Measurements from ENCODE around the gene NUAK1. TPM values are rescaled to one million over a fixed set of nuclear protein-coding genes. Genes with fewer than 3 reads are reported as not detected.

The NUAK1 gene
- polyA plus RNA-seq, 1 experiment, result 8.3 TPM

GRCh38 chr12:106113824-106114446, 24.8 kb downstream of the NUAK1 start:
- TF ChIP-seq CTCF (IDR thresholded peaks at IDR 0.05; ENCODE audit: low read depth, low read length), result no peak
- H3K9me3 ChIP-seq (ENCODE audit: control insufficient read depth, insufficient read depth, low read length), result no peaks in the 10 kb centered on the region
- ChIA-PET POLR2A (no interaction called here), CTCF (interaction anchor here (1.2 to 2.0 kb wide), 2 partner anchors 22 to 693 kb away, joined by 5 to 6 read pairs; no protein-coding TSS in a partner anchor)
- no peak overlapping the region for H3K4me3 ChIP-seq (ENCODE audit: low read depth, low read length)
- no peak for DNase-seq (ENCODE audit: low read depth, low spot score)
- no peak overlapping the region for H3K27ac ChIP-seq (ENCODE audit: low read depth, low read length)
- no peaks in the 10 kb centered on the region for H3K27me3 ChIP-seq (ENCODE audit: control insufficient read depth, insufficient read depth, low read length)

DNA sequence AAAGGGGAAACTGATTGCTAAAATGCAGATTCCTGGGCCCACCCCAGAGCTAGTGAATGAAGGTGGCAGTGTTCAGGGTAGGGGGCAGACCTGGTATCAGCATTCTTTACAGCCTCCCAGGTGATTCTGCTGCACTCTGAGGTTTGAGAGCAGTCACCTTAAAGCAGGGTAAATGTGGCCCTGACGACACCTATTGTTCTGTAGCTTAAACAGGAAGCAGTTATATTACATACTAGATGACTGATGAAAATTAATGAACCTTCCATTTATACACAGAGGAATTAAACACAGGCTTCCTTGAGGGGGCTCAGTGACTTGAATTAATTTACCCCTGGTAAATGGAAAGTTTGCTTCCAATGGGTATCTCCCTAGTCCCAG, 25.3 kb downstream of the NUAK1 start:
- Histone ChIP-seq H3K27me3 (ENCODE audit: control insufficient read depth, insufficient read depth, low read length) (no peaks in the 10 kb centered on the region), H3K27ac (ENCODE audit: low read depth, low read length) (no peak overlapping the region), H3K4me3 (ENCODE audit: low read depth, low read length) (no peak overlapping the region), H3K9me3 (ENCODE audit: control insufficient read depth, insufficient read depth, low read length) (no peaks in the 10 kb centered on the region)
- no peak for DNase-seq (ENCODE audit: low read depth, low spot score)
- TF ChIP-seq CTCF (IDR thresholded peaks at IDR 0.05; ENCODE audit: low read depth, low read length), result no peak
- ChIA-PET CTCF (interaction anchor here (1.0 to 2.0 kb wide), 3 partner anchors 23 to 693 kb away, joined by 3 to 6 read pairs (median 5); no protein-coding TSS in a partner anchor), POLR2A (no interaction called here)

DNA sequence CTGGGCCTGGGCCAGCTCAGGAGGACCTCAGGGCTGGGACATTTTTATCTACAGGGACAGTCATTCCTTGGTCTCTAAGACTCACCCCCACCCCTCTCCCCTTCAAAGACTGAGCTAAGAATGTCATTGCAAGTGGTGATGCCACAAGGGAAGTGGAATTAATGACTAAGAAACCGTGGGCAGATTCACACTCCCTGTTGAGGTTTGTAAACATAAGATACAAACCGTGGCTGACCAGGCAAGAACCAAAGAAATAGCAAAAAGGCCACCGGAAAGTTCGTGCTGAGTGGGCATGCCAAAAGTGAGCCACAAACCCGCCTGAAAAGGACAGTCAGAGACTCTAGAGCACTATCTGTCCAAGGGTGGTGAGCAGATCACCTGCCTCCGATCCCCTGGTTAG, 25.7 kb downstream of the NUAK1 start:
- POLR2A ChIA-PET, result no interaction called here
- CTCF ChIA-PET, result interaction anchor here (0.8 to 2.0 kb wide), 4 partner anchors 23 to 693 kb away, joined by 3 to 6 read pairs (median 4); no protein-coding TSS in a partner anchor
- no peak for TF ChIP-seq CTCF (IDR thresholded peaks at IDR 0.05; ENCODE audit: low read depth, low read length)
- H3K27me3 ChIP-seq (ENCODE audit: control insufficient read depth, insufficient read depth, low read length), result no peaks in the 10 kb centered on the region
- H3K27ac ChIP-seq (ENCODE audit: low read depth, low read length), result no peak overlapping the region
- no peaks in the 10 kb centered on the region for H3K9me3 ChIP-seq (ENCODE audit: control insufficient read depth, insufficient read depth, low read length)
- no peak for DNase-seq (ENCODE audit: low read depth, low spot score)
- H3K4me3 ChIP-seq (ENCODE audit: low read depth, low read length), result no peak overlapping the region

- ChIA-PET CTCF (interaction anchor here (0.6 to 2.0 kb wide), 6 partner anchors 14 to 704 kb away, joined by 3 to 6 read pairs (median 4); no protein-coding TSS in a partner anchor), POLR2A (interaction anchor here (0.6 kb wide), 1 partner anchor 94 kb away, joined by 10 read pairs; no protein-coding TSS in a partner anchor)
These were observed 26.5 kb downstream of the NUAK1 start for GRCh38 chr12:106112145-106112821.

More at GRCh38 chr12:106112145-106112821, 26.5 kb downstream of the NUAK1 start:
- H3K27me3 ChIP-seq (ENCODE audit: control insufficient read depth, insufficient read depth, low read length), result no peaks in the 10 kb centered on the region
- H3K4me3 ChIP-seq (ENCODE audit: low read depth, low read length), result no peak overlapping the region
- DNase-seq (ENCODE audit: low read depth, low spot score), result no peak
- no peaks in the 10 kb centered on the region for H3K9me3 ChIP-seq (ENCODE audit: control insufficient read depth, insufficient read depth, low read length)
- H3K27ac ChIP-seq (ENCODE audit: low read depth, low read length), result no peak overlapping the region
- no peak for TF ChIP-seq CTCF (IDR thresholded peaks at IDR 0.05; ENCODE audit: low read depth, low read length)

Measured in AG04450 (cell line).